GM19023 (cell line): Measurements from ENCODE around the gene ZNF837.
A peak's percentile ranks its signal among the peaks of the same experiment; 100 is the strongest.
"Not testable (repeated sequence)": the region's sequence is repeated elsewhere in the genome, so short reads cannot be mapped to it uniquely, and the experiment has no call there.

Source experiments
- ATAC-seq: cut with Tn5 transposase; IDR thresholded peaks from one replicate; pipeline ENCODE4 v1.9.1; 2021; ENCODE audit warnings: mild to moderate bottlenecking, moderate library complexity; ENCODE audit not compliant: unreplicated experiment

The ZNF837 gene

GRCh38 chr19:58396691-58397532, 16.1 kb upstream of the ZNF837 start:
- ATAC-seq = no peak

DNA sequence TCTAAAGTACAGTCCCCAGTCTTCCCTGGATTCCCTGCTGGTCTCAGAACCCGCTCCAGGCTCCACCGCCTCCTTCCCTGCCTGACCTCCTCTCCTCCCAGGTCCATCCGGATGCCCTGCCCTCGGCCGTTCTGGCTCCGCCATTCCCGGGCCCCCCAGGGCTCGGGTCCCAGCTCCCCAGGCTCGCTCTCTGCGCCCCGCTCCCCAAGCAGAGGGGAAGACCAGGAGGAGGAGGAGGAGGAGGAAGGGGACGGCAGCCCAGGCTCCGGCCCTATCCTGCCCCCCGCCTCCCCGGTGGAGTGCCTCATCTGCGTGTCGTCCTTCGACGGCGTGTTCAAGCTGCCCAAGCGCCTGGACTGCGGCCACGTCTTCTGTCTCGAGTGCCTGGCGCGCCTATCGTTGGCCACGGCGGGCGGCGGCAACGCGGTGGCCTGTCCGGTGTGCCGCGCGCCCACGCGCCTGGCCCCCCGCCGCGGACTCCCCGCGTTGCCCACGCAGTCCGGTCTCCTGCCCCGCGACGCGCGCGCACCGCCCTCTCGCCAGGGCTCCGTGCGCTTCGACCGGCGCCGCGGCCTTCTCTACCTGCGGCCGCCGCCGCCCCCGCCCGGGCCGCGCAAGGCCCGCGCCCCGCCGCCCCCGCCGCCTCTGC, 15.3 kb upstream of the ZNF837 start:
- no peak for ATAC-seq

- ATAC-seq = no peak
Measured at GRCh38 chr19:58395220-58395978, 14.6 kb upstream of the ZNF837 start, which contains the start of gene RNF225. Gene RNF225 (plus strand): TSS chr19:58395656. CDS start chr19:58396090, 434 bp downstream.

DNA sequence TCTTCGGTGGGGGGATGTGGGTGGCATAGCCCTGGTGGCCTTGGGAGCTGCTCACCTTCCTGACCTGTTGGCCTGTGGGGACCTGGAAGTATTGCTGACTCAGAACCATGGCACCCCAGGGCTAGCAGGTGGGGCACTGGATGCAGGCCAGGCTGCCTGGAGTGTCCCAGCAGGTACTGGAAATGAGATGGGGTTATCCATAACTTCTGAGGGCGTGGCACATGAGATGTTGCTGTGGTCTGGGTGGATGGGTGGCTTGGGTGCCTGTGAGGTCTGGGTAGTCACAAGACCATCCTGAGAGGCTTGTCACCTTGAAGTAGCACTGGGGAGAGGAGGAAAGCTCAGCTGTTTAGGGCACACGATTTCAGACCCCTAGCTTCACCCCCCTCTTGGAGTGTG, 14.0 kb upstream of the ZNF837 start:
- ATAC-seq = no peak

GRCh38 chr19:58393725-58394033, 12.8 kb upstream of the ZNF837 start:
- no peak for ATAC-seq

- no peak for ATAC-seq
Measured at GRCh38 chr19:58392945-58393724, 12.3 kb upstream of the ZNF837 start.

- no peak for ATAC-seq
Measured at GRCh38 chr19:58388175-58388526, 7.3 kb upstream of the ZNF837 start.

DNA sequence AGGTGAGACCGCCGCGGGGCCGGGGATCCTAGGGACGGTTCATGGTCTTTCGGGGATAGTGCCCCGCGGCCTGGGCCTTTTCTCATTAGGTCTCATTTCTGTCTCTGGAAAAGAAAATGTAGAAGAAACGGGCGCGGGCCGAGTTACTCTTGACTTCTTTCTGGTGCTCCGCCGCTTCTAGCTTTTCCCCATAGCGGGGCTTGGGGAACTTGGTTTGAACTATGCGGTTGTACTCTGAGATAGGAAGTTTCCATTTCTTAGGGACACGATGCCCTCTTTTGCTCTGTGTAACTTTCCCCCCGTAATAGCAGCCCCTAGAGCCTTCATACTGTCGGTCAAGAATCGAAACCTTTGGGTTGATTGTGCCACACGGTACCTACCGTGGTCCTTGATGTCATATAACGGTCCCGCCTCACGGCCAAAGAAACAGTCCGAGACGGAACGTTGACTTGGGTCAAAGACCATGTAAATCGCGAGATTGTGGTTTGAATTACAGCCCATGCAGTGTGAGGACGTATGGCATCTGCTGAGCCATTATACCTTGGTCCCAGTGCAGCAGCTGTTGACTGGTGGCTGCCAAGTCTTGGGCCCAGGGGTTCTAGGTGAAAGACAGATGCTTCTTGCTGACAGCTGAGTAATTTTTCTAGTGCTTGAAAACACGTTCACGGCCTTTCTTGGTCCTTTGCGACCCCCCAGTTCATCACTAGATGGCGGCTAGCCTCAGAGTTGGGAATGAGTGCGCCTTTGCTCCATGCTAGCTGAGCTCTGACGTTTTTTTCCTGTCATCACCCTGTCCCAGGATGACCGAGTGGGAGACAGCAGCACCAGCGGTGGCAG, 6.7 kb upstream of the ZNF837 start:
- no peak for ATAC-seq

DNA sequence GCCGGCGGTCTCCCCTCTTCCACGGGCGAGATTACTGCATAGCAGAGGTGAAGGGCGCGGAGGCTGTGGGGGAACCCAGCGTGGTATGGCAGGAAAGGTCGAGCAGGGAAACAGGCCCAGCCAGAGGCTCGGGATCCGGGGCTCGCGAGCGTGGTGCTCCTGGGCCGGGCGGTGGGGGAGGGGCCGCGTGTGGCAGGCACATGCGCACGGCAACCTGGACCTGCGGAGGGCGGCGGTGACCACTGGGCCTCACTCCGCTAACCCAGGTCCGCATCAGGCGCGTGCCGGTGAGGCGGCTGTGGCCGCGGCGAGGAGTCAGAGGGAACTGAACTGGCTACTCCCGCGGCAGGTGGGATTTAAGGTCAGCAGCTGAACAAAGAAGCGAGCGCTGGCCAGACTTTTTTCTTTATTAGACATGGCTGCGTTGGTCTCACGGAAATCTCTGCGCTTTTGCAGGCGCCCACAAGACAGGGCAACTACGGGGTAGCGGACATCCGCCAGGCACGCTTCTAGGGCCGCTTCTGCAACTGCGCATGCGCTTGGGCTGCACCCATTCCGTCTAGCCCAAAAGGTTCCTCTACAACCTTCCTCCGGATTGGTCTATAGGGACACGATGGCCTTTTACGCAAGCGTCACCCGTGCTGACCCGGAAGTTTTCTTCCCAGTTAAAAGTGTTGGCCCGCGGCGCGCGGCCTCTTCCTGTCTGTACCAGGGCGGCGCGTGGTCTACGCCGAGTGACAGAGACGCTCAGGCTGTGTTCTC, 5.9 kb upstream of the ZNF837 start, which contains the start of gene RPS5:
Gene RPS5, plus strand, starts transcription at position 694 of the 762 bp plus-strand sequence. CDS start 869 bp downstream, outside the sequence.
- ATAC-seq = peak; percentile 80

- ATAC-seq = peak; percentile 10
Measured at GRCh38 chr19:58385891-58386575, 5.2 kb upstream of the ZNF837 start.

DNA sequence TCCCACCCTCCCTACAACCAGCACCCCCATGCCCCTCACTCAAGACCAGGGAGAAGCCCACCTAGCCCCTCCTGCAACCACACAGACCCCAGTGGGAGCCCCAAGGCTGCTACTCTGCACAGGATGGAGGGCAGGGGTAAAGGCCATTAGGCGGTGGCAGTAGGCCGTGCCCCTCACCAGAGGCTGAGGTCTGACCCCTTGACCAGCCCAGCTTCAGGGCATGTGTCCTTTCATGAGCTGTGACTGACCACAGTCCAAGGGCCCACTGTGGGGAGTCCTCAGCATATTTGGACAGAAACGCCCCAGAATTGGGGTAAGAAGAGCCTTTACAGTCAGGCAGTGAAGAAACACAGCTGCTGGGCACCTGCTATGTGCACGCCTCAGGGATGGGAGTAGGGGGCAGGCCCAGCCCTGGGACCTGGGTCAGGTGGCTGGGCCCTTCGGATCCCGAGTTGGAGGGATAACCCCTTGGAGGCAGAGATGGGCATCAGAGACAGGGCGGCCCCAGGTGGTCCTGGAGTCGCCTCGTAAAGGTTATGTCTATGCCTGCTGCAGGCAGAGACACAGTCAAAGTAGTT, 4.6 kb upstream of the ZNF837 start:
- ATAC-seq = no peak

GRCh38 chr19:58382997-58383603, 2.3 kb upstream of the ZNF837 start:
- ATAC-seq = no peak

DNA sequence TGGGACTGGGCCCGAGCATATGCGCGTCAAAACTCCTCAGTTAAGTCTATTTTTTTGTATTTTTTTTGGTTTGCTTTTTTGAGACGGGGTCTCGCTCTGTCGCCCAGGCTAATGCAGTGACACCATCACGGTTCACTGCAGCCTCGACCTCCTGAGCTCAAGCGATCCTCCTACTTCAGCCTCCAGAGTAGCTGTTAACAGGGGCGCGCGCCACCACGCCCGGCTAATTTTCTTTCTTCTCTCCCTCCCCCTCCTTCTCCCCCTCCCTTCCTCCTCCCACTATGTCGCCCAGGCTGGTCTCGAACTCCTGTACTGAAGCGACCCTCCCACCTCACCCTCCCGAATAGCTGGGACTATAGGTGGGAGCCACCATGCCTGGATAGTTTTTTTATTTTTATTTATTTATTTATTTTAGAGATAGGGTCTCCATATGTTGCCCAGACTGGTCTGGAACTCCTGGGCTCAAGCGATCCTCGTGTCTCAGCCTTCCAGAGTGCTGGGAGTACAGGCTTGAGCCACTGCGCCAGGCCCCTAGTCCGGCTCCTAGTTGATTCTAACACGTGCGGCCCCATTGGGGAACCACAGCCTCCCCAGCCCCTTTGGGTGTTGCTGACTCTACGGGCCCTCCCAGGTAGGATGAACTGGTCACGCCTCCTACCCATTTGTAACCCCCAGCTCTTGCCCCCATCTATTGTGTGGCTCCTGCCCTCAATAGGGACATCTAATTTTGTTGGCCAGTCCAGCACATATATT, 806 bp upstream of the ZNF837 start:
- no peak for ATAC-seq

- peak; percentile 1 for ATAC-seq
Measured at GRCh38 chr19:58380037-58380661, 681 bp downstream of the ZNF837 start.

DNA sequence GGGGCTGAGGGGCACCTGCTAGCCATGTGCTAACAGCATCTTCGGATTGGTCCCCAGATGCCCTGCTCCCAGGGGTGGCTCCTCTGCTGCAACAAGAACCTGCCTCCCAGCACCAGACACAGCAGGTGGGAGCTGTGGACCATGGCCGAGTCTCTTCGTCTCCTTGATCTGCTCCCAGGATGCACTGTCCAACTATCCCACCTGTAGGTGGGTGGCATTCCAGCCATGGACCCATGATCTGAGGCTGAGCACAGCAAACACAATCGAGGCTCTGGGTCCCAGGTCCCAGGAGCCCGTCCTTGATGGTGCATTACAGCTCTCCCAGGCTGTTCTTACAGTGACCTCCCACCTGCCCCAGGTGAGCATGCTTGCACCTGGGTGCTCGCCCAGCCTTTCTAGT, 1.6 kb downstream of the ZNF837 start:
- no peak for ATAC-seq

- not testable (repeated sequence) for ATAC-seq
Measured at GRCh38 chr19:58376724-58377123, 4.1 kb downstream of the ZNF837 start.

DNA sequence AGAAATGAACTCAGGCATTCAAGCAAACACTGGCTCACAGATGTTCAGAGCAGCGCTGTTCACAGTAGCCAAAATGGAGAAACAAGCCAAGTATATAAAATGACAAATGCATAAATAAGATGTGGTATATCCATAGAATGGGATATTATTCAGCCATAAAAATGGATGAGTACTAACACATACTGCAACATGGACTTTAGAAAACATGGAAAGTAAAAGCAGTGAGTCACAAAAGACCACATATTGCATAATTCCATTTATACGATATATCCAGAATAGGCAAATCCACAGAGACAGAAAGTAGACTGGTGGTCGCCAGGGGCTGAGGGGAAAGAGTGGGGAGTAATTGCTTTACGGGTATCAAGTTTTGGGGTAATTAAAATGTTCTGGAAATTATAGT, 6.6 kb downstream of the ZNF837 start:
- ATAC-seq = no peak
